ENCODE data around the gene ULK4.
A peak's percentile ranks its signal among the peaks of the same experiment; 100 is the strongest.
"Not testable (repeated sequence)": the region's sequence is repeated elsewhere in the genome, so short reads cannot be mapped to it uniquely, and the experiment has no call there.

ULK4 gene

GRCh38 chr3:41683666-41684350 lies 278.1 kb downstream of the ULK4 start:
- no peak for DNase-seq

DNA sequence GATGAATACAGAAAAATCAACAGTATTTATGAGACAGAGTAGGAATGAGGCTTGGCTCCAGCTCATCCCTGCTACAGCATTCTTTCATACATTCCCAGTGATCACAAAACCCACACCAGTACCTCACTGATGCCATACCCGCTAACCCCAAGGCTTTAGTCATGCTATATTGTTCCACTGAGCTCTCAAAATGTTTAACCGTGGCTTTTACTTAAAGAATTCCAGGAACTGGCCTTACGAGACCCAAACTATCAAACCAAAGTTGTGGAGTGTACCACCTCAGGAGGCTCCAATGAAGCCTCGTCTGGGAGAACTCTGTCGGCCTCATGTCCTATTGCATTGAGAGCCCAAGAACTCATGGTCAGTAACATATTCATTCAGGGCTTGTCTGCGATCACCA lies 278.9 kb downstream of the ULK4 start:
- no peak for DNase-seq

DNA sequence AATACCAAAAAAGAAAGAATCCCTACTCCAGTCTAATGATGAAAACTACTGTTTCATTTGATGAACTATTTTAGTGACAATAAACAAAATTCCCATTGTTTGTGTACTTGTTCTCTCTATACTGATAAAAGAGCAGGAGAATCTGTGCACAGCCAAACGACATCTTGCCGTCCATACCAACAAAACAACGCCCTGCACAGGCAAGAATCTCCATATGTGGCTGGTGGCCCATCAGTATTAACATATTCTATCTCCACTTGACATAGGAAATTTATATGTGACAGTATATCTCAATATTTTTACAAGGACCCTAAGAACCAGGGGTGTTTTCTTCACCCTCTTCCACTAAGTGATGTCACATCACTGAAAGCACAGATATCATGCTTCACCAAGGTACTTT lies 279.5 kb downstream of the ULK4 start:
- DNase-seq: no peak

DNA sequence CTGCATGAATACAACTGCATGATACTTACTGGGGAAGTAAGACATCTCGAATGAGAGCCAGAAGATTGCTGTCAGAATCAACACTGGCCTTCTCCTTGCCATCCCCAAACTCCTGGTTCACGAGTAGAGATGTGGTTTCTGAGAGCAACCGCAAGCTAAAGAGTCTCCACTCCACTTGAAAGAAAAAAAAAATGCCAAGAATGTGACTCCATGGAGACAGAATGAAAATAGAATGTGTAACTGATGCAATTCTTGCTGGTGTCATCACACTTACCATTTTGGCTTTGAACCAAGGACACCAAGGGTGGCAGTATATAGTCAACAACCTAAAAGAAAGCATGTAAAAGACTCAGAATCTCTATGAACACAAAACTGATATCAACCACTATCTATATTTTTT lies 280.4 kb downstream of the ULK4 start:
- DNase-seq: peak; percentile 64

DNA sequence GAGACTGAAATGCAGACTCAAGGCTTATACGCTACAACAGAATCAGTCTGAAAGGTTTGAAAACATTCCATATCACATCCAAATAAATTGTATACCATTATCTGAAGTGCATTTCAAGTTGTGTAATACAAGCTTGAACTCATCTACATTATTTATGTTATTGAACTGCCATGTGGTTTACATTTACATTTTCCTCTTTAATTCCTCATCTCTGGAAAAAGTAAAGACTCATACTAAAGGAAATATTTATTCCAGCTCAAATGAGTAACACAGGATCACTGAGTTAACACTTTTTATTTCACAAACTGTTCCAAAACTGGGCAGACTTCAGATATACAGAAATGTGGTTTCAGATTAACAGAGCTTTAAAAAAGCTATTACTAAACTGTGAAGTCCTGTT lies 282.5 kb downstream of the ULK4 start:
- no peak for DNase-seq

DNA sequence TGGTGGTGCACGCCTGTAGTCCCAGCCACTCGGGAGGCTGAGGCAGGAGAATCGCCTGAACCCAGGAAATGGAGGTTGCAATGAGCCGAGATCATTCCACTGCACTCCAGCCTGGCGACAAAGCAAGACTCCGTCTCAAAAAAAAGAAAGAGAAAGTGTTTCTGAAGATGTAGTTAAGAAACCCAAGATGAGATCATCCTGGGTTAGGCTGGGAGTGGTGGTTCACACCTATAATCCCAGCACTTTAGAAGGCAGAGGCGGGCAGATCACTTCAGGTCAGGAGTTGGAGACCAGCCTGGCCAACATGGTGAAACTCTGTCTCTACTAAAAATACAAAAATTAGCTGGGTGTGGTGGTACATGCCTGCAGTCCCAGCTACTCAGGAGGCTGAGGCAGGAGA lies 286.8 kb downstream of the ULK4 start:
- not testable (repeated sequence) for DNase-seq

- DNase-seq: no peak
These were observed 287.5 kb downstream of the ULK4 start for GRCh38 chr3:41674449-41674848.

- no peak for DNase-seq
These were observed 288.3 kb downstream of the ULK4 start for GRCh38 chr3:41673650-41674049.

GRCh38 chr3:41668379-41668778 lies 293.5 kb downstream of the ULK4 start:
- no peak for DNase-seq

- no peak for DNase-seq
These were observed 299.6 kb downstream of the ULK4 start for GRCh38 chr3:41662288-41662687.

DNA sequence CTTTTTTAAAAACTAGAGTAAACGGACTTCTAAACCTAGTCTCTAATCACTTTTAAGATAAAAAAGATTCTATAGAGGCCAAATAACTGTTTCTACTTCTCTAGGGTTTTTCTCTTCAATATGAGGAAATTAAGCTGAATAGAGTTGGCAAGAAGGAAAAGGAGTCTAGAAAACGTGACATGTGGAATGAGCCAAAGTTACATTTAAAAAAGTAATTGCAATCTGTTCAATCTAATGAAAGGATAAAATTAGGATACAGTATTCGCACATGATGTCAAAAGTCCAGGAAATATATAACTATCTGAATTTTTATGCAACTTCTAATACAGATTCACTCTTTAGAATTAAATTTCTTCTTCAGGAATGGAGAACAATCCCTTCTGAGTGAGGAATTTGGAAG lies 300.1 kb downstream of the ULK4 start:
- DNase-seq: no peak

- DNase-seq: no peak
These were observed 301.4 kb downstream of the ULK4 start for GRCh38 chr3:41660510-41660909.

- DNase-seq: no peak
These were observed 308.2 kb downstream of the ULK4 start for GRCh38 chr3:41653571-41654239.

- no peak for DNase-seq
These were observed 309.0 kb downstream of the ULK4 start for GRCh38 chr3:41652931-41653330.

- DNase-seq: no peak
These were observed 309.4 kb downstream of the ULK4 start for GRCh38 chr3:41652506-41652905.

DNA sequence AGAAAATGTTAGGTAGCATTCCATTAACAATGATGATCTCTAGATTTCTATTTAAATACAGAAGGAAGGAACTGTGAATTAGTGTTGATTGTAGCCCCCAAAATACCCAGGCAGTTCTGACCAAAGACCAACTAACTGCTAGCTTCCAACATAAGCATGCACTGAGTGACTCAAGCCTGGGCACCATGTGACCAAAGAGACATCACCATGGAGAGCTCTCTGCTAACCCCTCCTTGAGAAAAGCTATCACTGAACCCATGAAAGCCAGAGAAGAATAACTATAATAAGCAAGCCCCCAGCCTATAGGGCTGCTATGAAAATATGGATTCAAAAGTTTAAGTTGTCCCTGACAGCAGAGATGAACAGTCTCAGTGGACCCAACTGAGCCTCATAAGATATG lies 310.2 kb downstream of the ULK4 start:
- DNase-seq: no peak

- no peak for DNase-seq
These were observed 311.5 kb downstream of the ULK4 start for GRCh38 chr3:41650406-41650805.

GRCh38 chr3:41649129-41649739 lies 312.7 kb downstream of the ULK4 start:
- no peak for DNase-seq

GRCh38 chr3:41647730-41648129 lies 314.2 kb downstream of the ULK4 start:
- not testable (repeated sequence) for DNase-seq

GRCh38 chr3:41640076-41640475 lies 321.8 kb downstream of the ULK4 start:
- DNase-seq: no peak

- no peak for DNase-seq
These were observed 323.5 kb downstream of the ULK4 start for GRCh38 chr3:41638381-41638780.

- DNase-seq: no peak
These were observed 329.2 kb downstream of the ULK4 start for GRCh38 chr3:41632700-41633099.

DNA sequence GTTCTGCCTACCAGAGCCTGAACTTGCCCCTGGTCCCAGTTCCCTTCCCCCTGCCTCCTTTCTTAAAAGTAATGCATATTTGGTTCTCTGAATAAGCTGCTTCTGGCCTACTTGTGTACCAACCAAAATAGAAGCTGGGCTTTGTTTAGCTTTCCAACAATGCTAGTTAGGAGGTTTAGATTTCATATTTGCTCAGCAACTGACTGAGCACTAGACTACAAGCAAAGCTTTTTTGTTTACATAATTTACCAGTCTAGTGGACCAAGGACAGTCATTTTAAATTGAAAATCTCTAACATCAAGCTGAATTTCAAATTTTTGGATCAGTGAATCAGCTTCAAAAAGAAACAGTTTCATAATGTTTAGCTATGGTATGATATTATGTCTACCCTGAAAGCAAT lies 331.2 kb downstream of the ULK4 start:
- DNase-seq: no peak

DNA sequence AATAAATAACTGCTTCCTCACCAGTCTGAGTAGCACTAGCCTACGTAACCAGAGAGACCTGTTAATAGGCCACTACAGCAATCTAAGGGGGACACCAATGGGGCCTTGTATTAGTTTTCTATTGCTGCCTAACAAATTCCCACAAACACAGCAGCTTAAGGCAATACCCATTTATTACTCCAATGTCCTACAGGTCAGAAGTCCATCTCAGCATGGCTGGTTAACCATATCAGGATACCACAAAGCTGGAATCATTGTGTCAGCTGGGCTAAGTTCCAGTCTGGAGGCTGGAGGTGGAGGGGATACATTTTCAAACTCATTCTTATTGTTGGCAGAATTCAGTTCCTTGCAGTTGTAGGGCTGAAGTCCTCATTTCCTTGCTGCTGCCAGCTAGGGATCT lies 331.9 kb downstream of the ULK4 start:
- no peak for DNase-seq

DNA sequence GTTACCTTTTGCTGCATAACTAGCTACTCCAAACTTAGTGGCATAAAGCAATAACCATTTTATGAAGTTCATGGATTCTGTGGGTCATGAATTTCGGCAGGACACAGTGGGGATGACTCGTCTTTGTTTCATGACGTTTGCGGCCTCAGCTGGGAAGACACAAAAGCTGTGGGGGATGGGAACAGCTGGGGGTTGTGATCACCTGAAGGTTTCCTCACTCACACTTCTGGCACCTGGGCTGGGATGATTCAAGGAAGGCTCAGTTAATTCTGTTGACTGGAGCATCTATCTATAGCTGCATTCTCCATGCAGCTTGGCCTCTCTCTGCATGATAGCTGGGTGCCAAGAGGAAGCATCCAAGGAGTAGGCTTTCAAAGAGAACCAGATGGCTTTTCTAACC lies 332.8 kb downstream of the ULK4 start:
- no peak for DNase-seq

Measured in SIG-M5 (cell line).